Breast epithelium (tissue), 4 donors: ENCODE data around the gene NEURL1B. TPM values are rescaled to one million over a fixed set of nuclear protein-coding genes. Genes with fewer than 3 reads are reported as not detected.

Source experiments
- DNase-seq, 2 donors: peaks; one replicate each; pipeline ENCODE4 v3.0.0-alpha.2; 2019; ENCODE audit warnings: low spot score in 2 of 2
- H3K27ac ChIP-seq, 2 donors: fragments of 200-600 bp; sonication (generic) in 1 of 2; one replicate each; pipeline ENCODE4 v1.5.1; 2016 to 2019; ENCODE audit warnings: mild to moderate bottlenecking in 1 of 2
- H3K27me3 ChIP-seq, 2 donors: fragments of 200-600 bp; sonication (generic) in 1 of 2; one replicate each; pipeline versions ENCODE4 v1.5.1 to v1.6.0; 2017 to 2019; ENCODE audit warnings: control low read depth in 1 of 2, mild to moderate bottlenecking in 1 of 2
- H3K36me3 ChIP-seq: fragments of 200-600 bp; one replicate; pipeline ENCODE4 v1.5.1; 2019
- H3K4me1 ChIP-seq, 2 donors: fragments of 200-600 bp; sonication (generic); one replicate each; pipeline ENCODE4 v1.5.1; 2016 to 2019; ENCODE audit warnings: control low read depth in 1 of 2
- H3K4me3 ChIP-seq, 3 donors: fragments of 200-600 bp; sonication (generic); 1 replicate in 2 of 3; 2 replicates in 1 of 3; pipeline ENCODE4 v1.5.1; 2016 to 2019; ENCODE audit warnings: mild to moderate bottlenecking in 3 of 3, moderate library complexity in 2 of 3
- H3K9me3 ChIP-seq, 2 donors: fragments of 200-600 bp; sonication (generic) in 1 of 2; one replicate each; pipeline ENCODE4 v1.5.1; 2016 to 2019; ENCODE audit warnings: control low read depth in 1 of 2
- CTCF ChIP-seq, 3 donors: fragments of 450-650 bp; IDR thresholded peaks; one replicate each; pipeline ENCODE4 v1.5.1; 2016 to 2017; ENCODE audit warnings: antibody characterized with exemption in 3 of 3, mild to moderate bottlenecking in 3 of 3, moderate library complexity in 3 of 3
- POLR2A ChIP-seq: fragments of 450-650 bp; IDR thresholded peaks from one replicate; pipeline ENCODE4 v1.6.1; 2016; ENCODE audit warnings: antibody characterized with exemption, mild to moderate bottlenecking, moderate library complexity
- POLR2AphosphoS5 ChIP-seq, 3 donors: sonication (generic); formaldehyde crosslinking; IDR thresholded peaks; one replicate each; pipeline ENCODE4 v1.6.1; 2017; ENCODE audit warnings: antibody characterized with exemption in 3 of 3
- intact Hi-C: fragments of 100-400 bp; cut with DNase I; formaldehyde crosslinking; loops from one replicate; pipeline ENCODE4 v1.15.1; 2023; ENCODE audit warnings: low total_unique reads
- total RNA-seq, 3 donors: library from RNA; depleted of rRNA; stranded (reverse); fragments of >200 nt; gene quantifications; one replicate each; pipeline ENCODE4 v1.1.0, GENCODE V29; 2016

Gene NEURL1B
- total RNA-seq, 3 donors from 2014 or later: 6.3 to 17.0 (median 9.9) TPM

GRCh38 chr5:172617817-172618216 is 23.2 kb upstream of the NEURL1B start:
- no peaks in the 10 kb centered on the region for H3K27me3 ChIP-seq
- peak in 1 of 2 donors; percentile 41 for DNase-seq
- no peak for TF ChIP-seq CTCF (IDR thresholded peaks at IDR 0.05)
- no peak for TF ChIP-seq POLR2A
- TF ChIP-seq POLR2AphosphoS5 (IDR thresholded peaks at IDR 0.05): no peak
- H3K27ac ChIP-seq: peak overlapping the region in 1 of 2 donors; percentile 83
- intact Hi-C loops: no loop called here
- no peak overlapping the region for H3K4me3 ChIP-seq
- no peaks in the 10 kb centered on the region for H3K4me1 ChIP-seq
- peaks cover 0 to 8% of the 10 kb centered on the region in 2 donors for H3K9me3 ChIP-seq
- H3K36me3 ChIP-seq: no peaks in the 10 kb centered on the region

- no peaks in the 10 kb centered on the region for H3K27me3 ChIP-seq
- H3K9me3 ChIP-seq: peaks cover 0 to 7% of the 10 kb centered on the region in 2 donors
- H3K27ac ChIP-seq: no peak overlapping the region
- H3K36me3 ChIP-seq: no peaks in the 10 kb centered on the region
- no peak for TF ChIP-seq CTCF (IDR thresholded peaks at IDR 0.05)
- no peak for TF ChIP-seq POLR2AphosphoS5 (IDR thresholded peaks at IDR 0.05)
- TF ChIP-seq POLR2A: no peak
- H3K4me1 ChIP-seq: no peaks in the 10 kb centered on the region
- H3K4me3 ChIP-seq: no peak overlapping the region
- intact Hi-C loops: no loop called here
- peak in 1 of 2 donors; percentile 25 for DNase-seq
Observed at GRCh38 chr5:172618574-172619365, 22.3 kb upstream of the NEURL1B start.

GRCh38 chr5:172620506-172620905 is 20.6 kb upstream of the NEURL1B start:
- no peak for DNase-seq
- H3K36me3 ChIP-seq: no peaks in the 10 kb centered on the region
- no peaks in the 10 kb centered on the region for H3K27me3 ChIP-seq
- TF ChIP-seq CTCF (IDR thresholded peaks at IDR 0.05) (no peak), POLR2A (no peak), POLR2AphosphoS5 (IDR thresholded peaks at IDR 0.05) (no peak)
- no peaks in the 10 kb centered on the region for H3K9me3 ChIP-seq
- intact Hi-C loops: no loop called here
- H3K27ac ChIP-seq: no peak overlapping the region
- no peaks in the 10 kb centered on the region for H3K4me1 ChIP-seq
- H3K4me3 ChIP-seq: no peak overlapping the region

- intact Hi-C loops: no loop called here
- peak in 1 of 2 donors; percentile 35 for DNase-seq
- H3K36me3 ChIP-seq: no peaks in the 10 kb centered on the region
- H3K4me1 ChIP-seq: no peaks in the 10 kb centered on the region
- no peaks in the 10 kb centered on the region for H3K27me3 ChIP-seq
- H3K9me3 ChIP-seq: no peaks in the 10 kb centered on the region
- no peak for TF ChIP-seq POLR2A
- TF ChIP-seq CTCF (IDR thresholded peaks at IDR 0.05): no peak
- TF ChIP-seq POLR2AphosphoS5 (IDR thresholded peaks at IDR 0.05): no peak
- H3K4me3 ChIP-seq: no peak overlapping the region
- H3K27ac ChIP-seq: no peak overlapping the region
Observed at GRCh38 chr5:172622091-172623046, 18.7 kb upstream of the NEURL1B start.
